GM18870 (cell line): ENCODE data around the gene OPRD1.
"Not testable (repeated sequence)": the region's sequence is repeated elsewhere in the genome, so short reads cannot be mapped to it uniquely, and the experiment has no call there.

Experiments
- ATAC-seq: cut with Tn5 transposase; IDR thresholded peaks from one replicate; pipeline ENCODE4 v1.9.1; 2021; ENCODE audit warnings: moderate library complexity; ENCODE audit not compliant: unreplicated experiment

OPRD1 gene

DNA sequence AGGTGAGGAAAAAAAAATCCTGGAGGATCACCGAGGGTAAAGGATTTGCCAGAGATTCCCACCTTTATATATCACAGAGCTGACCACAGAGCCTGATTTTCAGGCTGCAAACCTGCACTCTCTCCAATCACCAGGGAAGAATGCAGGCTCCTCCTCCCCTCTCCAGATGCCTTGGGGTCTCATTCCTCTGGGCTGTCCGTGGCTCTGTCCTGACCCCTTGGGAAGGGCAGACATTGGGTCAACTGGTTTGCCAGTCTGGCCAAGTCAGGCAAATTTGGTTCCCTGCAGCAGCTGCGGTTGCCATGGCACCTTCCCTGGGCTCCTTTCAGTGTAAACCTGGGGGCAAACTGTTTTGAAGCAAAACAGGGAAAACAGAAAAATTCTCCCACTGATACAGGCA, 11.6 kb upstream of the OPRD1 start:
- ATAC-seq, result no peak

DNA sequence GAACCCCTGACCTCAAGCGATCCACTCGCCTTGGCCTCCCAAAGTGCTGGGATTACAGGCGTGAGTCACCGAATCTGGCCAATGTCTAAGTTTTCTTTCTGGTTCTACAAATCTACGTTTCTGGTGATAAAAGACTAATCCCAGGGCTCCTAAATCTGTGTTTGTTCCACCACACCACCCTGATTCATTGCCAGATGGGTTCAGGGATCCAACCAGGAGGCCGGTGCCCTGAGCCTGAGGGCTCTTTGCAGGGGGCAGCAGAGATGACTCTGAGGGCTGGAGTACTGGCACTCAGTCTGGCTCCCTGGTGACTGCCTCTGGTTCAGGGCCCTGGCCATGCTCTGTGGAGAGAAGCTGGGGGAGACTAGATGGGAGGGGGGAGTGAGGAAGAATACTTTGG, 10.5 kb upstream of the OPRD1 start:
- ATAC-seq, result no peak

DNA sequence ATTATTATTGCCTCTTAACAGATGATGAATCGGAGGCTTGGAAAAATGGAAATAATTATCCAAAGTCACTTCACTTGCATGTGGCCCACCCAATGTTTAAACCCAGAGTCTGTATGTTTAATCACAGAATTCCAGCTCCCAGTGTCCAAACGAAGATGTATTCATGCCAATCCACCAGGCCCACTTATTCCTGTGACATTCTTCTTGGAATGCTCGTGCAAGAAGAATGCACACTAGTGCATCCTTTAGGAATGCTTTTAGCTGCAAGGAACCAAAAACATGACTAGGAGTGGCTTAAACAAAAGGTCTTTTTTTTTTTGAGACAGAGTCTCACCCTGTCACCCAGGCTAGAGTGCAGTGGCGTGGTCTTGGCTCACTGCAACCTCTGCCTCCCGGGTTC, 8.9 kb upstream of the OPRD1 start:
- no peak for ATAC-seq

DNA sequence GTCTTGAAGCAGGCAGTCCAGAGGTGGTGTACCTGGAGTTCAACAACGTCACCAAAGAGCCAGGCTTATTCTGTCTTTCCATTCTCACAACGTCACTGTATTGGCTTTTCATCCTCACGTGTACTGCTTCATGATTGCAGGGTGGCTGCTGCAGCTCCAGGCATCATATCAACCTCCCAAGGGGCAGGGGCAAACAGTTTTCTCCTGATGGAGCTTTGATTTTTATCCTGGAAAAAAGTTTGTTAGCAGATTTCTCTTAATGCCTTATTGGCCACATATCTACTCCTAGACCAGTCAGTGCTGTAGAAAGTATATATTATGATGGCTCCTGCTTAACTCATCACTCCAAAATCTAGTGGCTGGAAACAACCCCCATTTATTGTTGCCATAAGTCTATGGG, 8.3 kb upstream of the OPRD1 start:
- no peak for ATAC-seq

DNA sequence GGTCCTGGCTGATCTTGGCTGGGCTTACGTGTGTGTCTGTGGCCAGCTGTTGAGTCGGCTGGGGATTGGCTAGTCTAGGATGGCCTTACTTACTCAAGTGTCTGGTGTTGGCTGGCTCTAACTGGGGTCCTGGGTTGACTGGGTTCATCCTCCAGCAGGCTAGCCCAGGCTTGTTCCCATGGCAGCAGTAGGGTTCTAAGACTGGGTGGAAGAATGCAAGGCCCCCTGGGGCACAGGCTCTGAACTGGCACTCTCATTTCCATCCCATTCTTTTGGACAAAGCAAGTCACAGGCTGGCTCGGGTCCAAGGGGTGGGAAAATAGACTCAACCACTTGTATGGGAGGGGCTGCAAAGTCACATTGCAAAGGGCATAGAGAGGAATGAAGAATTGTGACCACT, 7.9 kb upstream of the OPRD1 start:
- ATAC-seq, result no peak

DNA sequence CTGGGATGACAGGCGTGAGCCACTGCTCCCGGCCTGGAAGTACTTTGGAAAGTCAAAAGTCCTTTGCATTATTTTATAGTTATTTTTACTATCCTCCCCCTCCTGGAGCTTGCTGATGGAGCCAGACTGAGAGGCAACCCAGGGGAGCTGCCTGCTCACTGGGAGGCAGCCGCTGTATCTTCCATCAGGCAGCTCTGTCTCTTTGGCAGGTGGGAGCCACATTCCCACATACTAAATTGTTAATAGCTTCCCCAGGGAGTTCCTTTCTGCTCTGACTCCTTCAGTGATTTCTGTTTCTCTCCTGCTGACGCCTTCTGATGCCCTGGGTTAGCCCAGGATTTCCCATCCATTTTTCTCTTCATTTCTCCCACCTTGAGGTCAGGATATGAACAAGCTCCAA, 4.9 kb upstream of the OPRD1 start:
- no peak for ATAC-seq

DNA sequence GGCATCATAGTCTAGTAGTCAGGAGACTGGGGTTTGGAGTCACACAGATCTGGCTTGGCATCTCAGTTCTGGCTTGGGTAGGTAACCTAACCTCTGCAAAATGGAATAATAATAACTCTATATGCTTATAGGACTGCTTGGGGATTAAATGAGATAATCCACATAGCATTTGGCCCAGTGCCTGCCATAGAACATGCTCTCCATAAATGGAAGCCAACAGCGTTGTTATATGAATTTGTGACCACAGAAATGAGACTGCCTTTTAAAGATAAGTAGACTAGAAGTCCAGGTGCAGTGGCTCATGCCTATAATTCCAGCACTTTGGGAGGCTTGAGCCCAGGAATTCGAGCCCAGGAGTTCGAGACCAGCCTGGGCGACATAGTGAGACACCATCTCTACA, 4.0 kb upstream of the OPRD1 start:
- ATAC-seq, result no peak

DNA sequence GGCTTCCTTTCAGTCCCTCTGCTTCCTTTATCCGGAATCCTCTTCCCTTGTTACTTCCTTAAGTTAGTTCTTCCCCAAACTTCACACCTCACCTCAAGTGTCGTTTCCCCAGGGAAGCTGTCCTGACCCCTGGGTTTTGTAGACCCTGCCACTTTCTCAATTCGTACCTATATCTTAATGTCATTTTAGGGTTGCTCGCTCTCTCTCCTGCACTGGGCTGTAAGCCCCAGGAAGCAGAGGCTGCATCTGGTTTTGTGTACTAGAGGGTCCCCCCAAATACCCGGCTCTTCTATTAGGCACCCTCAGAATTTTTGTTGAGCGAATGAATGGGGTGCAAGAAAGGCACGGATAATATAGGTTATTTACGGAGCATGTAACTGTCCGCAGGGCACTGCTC, 603 bp upstream of the OPRD1 start:
- ATAC-seq, result no peak

DNA sequence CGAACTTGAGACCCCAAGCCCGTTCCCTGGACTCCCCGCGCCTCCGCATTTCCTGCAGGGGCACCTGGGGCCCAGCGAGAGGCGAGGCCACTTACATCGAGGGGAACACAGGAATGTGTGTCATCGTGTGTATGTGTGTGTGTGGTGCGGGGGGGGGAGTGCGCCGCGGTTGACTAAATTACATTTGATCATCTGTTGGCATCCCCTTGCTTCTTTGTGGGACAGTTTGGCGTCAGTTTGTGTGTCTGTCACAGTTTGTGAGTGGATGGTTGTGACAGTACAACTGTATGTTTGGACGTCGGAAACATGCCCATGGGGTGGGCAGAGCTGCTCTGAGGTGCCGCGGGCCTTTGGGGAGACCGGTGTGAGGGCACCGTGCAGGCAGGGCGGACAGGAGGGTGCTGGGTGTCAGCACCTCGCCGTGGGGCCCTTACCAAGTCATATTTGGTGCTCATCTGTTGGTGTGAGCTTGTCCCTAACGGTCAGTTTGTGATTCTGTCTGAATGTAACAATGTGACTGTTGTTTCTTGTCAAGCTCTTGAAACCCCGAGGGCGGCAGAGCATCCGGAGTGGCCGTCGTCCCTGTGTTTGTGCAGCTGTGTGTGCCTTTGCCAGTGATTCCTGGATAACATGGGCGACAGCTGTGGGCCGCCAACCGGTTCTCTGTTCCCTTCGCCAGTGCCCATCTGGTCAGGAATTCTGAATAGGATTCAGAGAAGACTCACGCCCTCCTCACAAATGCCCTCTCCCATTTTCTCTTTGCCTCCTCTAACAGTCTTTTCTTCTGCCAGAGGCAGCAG, 899 bp downstream of the OPRD1 start:
- no peak for ATAC-seq

DNA sequence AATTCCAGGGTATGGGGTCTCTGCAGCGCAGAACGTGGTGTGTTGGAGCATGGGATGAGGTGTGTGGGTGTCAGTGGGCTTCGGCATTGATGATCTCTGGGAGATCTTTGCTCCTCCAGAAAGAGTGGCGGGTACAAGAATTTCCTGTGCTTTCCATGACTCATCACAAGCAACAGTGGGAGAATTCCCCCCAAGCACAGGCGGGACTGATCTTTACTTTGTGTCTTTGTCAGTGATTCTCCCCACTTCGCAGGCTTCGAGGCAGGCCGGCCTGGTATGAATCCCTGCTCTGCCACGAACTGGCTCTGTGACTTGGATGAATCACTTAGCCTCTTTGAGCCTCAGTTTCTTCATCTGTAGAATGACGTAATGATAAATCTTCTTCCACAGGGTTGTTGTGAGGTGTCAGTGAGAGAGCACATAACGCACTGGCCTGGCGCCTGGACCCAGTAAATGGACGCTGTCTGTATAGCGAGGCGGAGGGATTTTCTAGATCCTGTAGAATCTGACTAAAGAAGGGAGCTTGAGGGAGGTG, 2.0 kb downstream of the OPRD1 start:
- no peak for ATAC-seq

DNA sequence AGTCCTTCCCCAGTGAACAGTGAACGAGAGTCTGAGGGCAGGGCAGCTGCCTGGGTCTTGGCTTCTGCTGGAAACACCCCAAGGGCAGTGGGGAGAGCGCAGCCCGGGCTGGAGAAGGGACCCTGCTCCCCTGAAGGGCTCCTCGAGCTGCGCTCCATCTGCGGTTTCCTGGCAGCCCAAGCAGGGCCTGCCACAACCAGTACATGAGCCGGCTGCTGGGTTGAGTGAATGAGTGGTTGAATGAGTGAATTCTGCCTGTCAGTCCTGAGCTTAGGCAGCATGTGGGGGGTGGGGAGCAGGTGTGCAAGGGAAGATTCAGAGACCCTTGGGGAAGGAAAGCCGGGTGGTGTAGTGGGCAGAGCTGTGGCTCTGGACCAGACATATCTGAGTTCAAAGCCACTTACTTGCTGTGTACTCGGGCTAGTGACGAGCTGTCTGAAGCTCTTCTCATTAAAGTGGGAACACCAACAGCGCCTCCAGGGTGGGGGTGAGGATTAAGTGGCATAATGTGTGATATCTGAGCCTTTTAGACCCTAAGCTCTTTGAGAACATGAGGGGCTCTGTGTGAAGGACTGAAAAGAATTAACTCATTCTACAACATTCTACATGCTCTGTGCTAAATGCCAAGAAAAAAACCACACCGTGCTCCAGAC, 3.7 kb downstream of the OPRD1 start:
- ATAC-seq, result no peak

DNA sequence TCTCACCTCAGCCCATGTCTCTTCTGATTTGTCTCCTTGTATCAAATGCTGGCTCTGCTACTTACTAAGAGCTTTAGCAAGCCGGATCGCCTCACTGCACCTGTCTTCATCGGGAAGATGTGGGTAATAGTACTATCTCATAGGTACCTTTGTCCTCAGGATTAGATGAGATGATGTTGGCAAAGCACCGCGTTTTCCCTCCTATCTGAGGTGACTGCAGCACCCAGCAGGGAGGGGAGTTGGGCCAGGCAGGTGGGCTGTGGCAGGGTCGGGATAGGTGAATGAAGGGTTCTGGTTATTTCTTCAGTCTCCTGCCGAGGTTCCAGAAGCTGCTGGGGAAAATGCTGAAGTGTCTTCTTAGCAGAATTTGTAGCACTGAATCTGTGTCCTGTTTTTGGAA, 5.2 kb downstream of the OPRD1 start:
- ATAC-seq, result no peak

DNA sequence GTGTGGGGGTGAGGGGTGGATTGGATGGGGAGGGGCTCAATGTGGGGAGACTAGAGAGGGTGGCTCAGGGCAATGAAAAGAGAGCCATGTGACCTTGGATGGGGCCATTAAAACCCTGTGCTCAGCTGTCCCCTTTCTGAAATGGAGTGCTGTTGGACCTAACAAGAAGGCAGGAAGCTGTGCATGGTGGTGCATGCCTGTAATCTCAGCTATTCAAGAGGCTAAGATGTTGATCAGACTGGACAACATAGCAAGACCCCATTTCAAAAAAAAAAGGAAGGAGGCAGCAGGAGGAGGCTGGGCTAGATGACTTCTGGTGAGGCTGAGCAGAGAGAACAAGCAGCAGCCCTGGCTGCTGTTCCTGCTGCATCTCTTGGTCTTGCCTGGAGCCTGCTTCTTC, 7.0 kb downstream of the OPRD1 start:
- ATAC-seq, result no peak

DNA sequence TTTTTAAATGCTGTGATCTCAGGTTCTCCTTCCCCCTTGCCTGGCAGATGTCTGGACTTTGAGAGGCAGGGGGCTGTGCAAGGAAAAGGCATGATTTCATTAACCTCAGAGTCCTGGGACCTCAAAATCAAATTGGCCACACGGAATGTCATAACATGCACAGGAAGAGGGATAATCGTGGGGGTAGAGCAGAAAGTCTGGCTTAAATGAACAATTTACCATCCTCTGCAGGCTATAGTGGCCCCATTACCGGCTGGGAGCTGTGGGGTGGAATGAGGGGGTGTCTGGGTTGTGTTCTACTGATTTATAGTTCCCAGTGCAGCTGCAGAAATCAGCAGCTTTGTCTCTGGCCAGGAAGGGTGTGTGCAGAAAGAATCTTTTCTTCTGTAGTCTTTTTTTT, 10.8 kb downstream of the OPRD1 start:
- ATAC-seq, result no peak

DNA sequence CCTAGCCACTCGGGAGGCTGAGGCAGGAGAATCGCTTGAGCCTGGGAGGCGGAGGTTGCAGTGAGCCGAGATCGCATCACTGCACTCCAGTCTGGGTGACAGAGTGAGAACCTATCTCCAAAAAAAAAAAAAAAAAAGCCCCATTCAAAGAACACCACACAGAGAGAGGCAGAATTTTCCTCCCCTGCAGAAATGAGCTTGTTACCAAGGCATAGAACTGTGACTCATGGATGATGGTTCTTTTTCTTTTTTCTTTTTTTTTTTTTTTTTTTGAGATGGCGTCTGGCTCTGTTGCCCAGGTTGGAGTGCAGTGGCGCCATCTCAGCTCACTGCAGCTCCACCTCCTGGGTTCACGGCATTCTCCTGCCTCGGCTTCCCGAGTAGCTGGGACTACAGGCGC, 12.1 kb downstream of the OPRD1 start:
- ATAC-seq, result not testable (repeated sequence)

DNA sequence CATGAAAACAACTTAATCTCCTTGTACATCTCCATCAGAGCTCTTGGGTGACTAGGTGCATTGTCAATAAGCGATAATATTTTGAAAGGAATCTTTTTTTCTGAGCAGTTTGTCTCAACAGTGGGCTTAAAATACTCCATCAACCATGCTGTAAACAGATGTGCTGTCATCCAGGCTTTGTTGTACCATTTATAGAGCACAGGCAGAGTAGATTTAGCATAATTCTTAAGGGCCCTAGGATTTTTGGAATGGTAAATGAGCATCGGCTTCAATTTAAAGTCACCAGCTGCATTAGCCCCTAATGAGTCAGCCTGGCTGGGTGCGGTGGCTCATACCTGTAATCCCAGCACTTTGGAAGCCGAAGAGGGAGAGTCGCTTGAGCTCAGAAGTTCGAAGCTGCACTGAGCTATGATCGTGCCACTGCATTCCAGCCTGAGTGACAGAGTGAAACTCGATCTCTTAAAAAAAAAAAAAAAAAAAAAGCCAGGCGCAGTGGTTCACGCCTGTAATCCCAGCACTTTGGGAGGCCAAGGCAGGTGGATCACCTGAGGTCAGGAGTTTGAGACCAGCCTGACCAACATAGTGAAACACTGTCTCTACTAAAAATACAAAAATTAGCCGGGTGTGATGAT, 16.4 kb downstream of the OPRD1 start:
- ATAC-seq, result not testable (repeated sequence)

DNA sequence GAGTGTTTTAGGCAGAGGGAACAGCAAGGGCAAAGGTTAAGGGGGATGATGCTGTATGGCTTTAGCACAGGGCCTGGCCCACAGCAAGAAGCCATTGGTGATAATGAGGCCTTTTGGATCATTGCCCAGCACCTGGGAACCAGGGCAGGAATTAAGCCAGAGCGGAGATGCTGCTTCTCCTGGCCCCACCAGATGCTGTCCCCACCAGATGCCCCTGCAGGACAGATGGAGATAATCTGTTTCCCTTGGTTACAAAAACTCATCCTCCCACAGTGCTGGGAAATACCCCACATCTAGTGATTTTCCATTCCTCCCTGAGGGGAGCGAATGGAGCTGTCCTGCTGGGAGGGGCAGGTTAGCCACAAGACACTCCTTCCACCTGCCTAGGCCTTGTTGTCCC, 18.8 kb downstream of the OPRD1 start:
- ATAC-seq, result no peak

DNA sequence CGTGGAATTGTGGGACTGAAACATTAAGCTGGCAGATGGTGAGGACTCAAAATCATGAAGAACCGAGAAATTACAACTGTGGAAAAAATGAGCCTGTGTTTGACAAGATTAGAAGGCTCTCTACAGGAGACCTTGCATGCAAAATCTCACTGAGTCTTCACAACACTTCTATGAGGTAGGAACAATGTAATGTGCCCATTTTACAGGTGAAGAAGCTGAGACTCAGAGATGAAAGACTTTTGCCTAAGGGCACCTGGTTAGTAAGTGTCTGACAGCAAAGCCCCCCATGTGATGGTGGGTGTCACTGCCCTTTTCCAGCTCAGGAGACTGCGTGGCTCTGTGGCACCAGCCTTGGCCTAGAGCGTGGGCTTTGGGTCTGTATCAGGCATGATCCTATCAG, 21.0 kb downstream of the OPRD1 start:
- ATAC-seq, result no peak

DNA sequence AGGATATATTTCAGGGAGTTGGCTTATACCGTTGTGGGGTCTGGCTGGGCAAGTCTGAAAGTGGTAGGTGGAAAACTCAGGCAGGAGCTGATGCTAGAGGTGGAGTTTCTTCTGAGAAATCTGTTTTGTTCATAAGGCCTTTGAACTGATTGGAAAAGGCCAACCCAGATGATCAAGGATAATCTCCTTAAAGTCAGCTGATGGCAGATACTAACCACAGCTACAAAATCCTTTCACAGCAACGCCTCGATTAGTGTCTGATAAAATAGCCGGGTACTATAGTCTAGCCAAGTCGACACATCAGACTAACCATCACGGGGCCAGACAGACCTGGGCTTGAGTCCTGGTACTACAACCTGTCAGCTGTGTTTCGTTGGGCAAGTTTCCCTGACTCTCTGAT, 21.4 kb downstream of the OPRD1 start:
- ATAC-seq, result no peak

DNA sequence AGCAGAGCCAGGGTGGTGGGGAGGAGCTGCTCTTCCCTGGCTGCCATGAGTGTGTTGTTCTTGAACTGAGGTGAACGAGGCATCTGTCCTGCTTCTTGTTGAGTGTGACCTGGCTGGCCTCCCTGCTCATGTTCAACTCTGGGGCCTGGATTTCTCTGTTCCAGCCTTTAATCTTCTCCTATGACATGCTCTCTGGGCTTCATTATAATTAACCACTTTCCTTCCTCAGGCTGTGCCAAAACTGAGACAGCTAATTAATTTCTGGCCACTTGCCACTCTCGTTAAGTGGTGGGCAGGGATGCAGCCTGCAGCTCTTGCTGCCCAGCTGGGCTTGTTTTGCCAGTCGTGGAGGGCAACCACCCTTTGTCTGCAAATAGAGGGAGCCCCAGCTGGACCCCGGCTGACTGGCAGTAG, 23.3 kb downstream of the OPRD1 start:
- ATAC-seq, result no peak

DNA sequence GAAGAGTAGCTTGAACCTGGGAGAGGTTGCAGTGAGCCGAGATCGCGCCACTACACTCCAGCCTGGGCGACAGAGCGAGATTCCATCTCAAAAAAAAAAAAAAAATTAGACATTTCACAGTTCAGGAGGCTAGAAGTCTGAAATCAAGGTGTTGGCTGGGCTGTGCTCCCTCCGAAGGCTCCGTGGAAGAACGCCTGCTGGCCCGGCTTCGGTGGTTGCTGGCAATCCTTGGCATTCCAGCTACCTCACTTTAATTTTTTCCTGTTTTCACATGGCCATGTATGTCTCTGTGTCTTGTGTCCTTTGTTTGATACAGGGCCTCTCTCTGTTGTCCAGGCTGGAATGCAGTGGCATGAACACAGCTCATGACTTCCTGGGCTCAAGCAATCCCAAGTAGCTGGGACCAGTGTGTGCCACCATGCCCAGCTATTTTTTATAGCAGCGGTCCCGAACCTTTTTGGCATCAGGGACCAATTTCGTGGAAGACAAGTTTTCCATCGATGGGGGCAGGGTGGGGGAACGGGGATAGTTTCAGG, 24.5 kb downstream of the OPRD1 start:
- no peak for ATAC-seq
